HG02588 (cell line): ENCODE data around the gene DLGAP1.

Source experiments
- ATAC-seq: cut with Tn5 transposase; IDR thresholded peaks from one replicate; pipeline ENCODE4 v1.9.1; 2021; ENCODE audit warnings: mild to moderate bottlenecking, moderate library complexity; ENCODE audit not compliant: unreplicated experiment

The DLGAP1 gene

DNA sequence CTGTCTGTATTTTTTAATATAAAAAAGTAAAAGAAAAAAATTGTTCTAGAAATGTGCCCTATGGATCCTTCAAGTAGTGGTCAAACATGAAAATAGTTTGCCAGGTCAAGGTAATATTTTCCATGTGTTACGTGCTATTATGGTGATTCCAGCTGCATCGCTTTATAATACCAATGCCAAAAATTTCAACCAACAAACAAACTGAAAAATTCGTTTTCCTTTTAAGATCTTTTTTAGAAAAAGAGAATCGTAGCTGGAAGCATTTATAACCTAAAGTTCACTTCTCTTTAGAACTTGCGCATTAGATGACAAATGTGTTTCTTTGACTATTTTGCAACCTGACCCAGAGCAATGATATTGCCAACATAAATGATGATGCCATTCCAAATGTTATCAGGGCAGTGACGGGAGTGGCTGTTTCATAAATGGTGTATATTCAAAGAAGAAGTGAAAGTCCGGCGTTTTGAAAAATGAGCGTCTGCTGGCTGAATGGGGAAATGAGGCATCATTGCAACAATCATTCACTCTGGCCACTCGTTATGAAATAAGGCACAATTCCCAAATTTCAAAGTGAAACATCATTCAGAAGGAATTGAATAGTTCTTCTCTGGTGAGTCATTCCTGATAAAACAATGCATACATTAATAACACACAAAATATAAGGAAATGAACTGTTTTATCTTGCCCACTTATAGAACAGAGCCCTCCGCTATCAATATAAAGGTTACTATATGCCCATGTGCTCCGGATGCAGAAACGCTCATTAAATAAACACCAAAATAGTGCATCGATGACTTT is 707.7 kb downstream of the DLGAP1 start:
- no peak for ATAC-seq

DNA sequence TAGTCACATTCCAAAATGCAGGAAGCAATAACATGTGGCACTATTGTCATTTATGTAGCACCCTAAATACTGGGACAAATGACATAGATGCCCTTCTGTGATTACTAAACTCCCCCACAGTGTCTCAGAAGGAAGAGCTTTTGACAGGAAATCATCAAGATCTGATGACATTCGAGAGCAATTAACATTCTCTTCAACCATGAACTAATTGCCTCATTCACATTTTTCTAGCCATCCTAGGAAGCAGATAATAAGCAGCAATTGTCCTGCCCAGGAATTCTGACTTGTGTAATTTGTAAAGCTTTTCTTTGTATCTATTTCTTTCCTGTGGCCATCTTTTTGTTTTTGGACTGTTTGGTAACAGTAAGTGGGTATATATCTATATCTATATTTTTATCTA is 712.6 kb downstream of the DLGAP1 start:
- no peak for ATAC-seq

DNA sequence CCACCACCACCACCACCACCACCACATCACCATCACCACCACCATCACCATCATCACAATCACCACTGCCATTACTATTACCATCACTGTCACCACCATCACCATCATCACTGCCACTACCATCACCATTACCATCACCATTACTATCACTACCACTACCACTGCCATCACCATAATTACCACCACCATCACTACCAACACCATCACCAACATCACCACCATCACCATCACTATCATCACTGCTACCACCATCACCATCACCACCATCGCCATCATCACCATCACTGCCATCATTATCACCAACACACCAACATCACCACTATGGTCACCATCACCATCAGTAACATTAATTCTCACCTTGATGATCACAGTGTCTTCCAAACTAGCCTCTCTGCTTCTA is 713.8 kb downstream of the DLGAP1 start:
- ATAC-seq: no peak

DNA sequence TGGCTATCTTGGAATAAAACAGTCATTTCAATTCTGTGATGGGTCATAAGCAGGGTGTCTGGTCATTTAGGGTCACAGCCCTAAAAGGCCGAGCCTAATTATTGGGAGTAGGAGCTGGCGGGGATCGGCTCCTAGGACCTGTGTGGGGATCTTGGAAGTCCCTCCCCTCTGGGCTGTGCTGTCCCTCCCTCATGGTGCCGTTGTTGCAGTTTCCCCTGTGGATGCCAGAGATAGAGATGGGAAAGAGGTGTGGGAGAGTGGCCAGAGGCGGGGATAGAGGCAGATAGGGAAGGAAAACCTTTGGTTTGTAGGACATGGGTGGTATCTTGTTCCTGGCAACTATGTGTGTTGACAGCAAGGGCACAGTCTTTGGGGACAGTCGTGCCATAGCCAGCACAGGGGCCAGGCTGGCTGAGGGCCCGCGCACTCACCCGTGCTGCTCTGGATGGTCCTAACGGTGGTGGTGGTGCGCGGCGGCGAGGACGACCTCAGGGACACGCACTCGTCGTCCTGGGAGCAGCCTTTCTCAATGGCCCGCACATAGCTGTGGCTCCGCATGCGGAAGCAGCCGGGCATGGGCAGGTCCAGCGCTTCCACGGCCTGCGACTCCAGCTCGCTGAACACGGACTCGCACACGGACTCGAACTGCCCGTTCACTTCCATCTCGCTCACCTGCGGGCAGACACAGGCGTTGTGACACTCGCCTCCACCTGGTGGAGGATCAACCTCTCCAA is 726.2 kb downstream of the DLGAP1 start:
- ATAC-seq: no peak

DNA sequence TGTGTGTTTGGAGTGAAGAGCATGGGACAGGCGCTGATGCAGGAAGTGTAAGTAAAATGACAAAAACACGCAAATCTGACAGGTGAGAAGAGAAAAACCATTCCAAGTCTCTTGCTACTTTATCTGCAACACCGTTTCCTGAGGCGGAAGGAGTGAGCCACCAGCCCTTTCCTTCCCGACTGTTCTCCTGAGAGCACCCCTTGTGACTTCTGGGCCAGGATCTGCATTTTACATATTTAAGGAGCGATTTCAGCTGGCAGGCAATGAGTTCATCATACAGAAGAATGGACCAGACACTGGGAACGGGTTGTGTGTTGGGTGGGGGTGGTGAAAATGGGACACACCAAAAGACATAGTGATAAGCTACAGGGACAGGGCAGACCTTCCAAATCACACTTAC is 727.8 kb downstream of the DLGAP1 start:
- no peak for ATAC-seq

DNA sequence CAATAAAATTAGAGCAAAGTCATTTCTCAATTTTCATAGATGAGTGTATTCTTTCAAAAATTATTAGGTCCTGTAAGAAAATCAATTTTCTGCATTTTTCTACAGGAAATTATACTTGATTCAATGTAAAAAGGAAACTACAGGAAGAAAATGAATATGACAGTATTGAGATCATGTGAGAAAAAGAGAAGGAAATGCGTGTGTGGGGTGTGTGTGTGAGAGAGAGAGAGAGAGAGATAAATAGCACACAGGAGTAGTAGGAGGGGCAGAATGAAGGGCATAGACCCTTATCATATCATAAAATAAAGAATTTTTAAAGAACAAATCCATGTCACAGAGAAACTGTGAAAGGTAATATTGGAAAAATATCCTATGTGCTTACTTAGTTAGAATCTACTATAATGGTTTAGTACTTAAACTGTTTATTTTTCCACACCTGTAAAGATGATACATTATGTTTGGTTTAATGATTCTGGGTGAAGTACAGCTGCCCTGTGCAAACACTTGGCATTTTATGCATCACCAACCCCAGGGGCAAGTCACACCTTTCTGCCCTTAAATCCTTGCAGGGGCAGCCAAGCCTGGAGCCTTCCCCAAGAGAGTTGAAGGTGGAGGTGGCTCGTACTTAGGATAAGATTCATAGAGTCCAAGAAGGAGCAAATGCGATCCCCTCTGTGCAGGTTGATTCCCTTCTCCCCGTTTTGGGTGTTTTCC is 728.7 kb downstream of the DLGAP1 start:
- ATAC-seq: no peak

DNA sequence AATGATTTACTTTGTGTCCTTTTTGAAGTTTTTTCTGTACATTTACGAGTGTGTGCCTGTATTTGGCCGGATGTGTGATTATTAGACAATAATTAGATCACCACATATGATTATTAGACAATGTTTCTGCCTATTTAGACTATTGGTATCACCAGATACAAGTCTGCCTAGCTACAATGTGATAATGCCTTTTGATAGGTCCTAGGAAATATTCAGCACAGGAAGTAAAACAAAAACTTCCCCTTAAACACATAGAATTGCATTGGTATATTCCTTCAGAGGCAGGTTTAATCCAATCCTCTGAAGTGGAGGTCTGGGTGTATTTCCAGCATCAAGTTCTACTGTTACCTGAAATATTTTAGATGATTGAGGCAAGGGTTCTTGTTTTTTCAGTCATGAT is 730.0 kb downstream of the DLGAP1 start:
- no peak for ATAC-seq

DNA sequence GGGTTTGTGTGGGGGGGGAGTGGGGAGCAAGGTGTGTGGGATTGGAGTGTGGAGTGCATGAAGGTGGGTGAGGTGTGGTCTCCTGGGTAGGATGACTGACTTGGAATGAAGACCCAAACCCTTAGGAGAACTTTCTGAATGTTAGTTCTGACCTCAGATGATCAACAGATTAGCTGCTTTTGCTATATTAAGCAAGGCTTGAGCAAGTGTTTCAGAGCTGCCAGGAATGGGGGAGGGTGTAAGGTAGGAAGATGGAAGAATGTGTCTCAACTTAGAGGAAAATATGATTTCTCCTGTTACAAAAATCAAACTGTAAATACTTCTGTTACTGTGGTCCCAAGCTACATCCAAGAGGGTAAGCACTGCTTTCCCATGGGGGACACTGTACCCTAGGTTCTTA is 731.6 kb downstream of the DLGAP1 start:
- ATAC-seq: no peak

DNA sequence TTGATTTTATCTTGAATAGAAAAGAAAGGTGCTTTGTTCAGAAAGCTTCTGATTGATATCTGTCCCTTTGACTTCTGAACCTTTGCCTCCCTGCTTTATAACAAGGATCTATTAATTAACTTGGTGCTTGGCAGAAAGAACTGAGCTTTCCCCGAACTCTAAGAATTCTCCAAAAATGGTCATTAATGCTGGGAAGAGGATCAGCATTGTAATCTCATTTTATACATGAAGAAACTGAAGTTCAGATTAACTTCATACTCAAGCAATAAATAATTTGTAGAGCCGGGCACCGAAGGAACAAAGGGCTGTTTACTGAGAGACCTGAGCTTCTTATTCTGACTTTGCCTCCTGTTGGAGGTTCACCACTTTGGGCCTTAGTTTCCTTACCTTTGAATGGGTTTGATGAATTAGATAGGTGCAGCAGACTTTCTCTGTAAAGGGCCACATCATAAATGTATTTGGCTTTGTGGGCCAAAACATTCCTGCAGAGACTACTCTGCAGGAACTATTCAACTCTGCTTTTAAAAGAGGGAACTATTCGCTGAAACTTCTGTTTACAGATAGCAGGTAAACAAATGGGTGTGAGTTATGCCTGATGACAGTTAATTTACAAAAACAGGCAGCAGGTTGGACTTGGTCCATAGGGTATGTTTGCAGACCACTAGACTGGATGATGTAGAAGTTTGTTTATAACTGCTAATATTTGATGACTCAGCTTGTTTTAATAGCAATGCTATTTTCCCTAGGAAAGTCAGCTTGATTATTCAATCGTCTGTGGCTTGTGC is 732.3 kb downstream of the DLGAP1 start:
- ATAC-seq: no peak

DNA sequence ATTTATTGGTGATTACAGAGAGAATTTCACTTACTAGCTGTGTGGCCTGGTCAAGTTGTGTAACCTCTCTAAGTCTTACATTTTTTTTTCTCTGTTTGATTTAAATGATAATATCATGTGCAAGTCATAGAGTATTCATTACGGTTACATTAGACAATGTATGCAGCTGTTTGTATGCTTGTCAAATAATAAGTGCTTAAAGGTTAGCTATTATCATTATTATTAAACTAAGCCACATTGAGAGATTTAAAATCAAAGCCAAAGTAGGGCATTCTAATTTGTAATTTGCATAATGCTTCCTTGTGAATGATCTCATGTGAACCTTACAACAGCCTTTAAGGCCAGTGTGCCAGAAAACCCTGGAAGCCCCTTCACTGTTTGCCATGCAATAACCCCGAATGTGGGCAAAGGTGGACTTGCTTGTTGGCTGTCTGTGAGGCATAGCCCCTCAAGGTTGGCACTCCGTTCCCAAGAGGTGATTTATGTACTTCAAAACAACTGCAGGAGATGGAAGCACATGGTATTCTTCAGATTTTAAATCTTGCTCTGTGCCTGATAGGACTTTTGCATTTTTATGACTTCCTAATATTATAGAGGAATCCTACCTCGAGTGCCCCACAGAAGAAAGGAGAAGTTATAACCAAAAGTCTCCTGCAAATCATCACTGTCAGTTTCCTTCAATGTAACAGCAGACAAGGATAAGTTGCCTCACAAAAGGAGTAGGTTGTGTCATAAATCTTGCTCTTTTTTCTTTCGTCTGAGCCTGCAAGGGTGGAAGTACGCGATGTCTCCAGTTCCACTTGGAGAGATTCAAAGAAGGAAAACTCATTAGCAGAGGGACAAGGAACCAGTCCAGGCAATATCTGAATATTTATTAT is 733.1 kb downstream of the DLGAP1 start:
- no peak for ATAC-seq

DNA sequence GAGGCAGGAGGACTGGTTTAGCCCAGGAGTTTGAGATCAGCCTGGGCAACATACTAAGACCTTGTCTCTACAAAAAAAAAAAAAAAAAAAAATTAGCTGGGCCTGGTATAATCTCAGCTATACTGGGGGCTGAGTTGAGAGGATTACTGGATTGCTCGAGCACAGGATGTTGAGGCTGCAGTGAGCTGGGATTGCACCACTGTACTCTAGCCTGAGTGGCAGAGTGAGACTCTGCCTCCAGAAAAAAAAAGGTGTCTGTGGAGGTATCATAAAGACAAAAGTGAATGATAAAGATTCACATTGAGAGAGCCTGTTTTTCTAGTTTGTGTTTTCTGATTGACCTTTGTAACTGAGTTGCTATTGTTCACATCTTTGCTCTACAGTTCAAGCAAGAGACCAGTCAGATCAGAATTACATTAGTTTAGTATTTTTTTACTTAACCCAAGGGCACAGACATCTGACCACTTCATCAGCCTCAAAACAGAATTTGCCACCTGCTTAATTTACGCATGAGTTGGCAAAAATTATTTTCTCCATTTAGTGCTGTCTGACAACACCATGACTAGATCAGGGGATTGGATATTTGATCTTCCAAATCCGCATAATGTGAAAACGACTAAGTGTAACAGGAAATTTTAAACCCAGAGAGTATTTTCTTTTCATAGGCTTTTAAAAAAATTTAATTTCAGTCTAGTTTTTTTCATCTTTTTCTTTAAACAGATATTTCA is 734.1 kb downstream of the DLGAP1 start:
- no peak for ATAC-seq

DNA sequence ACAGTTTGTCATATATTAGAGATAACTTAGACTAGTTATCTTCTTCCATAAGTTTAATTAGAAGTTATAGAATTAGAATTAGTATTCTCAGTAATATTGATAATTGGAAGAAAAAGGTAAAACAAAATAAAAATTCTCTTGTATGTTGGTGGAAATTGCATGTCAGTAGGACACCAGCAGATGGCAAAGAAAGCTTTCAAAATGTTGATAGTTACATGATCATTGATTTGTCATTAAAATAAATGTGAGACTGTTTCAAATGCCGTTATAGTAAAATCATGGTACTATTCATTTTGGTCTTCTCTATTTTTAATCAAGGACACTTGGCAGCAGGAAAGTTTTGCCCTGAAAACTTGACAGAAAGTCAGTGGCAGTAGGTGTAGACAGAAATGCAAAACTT is 734.9 kb downstream of the DLGAP1 start:
- no peak for ATAC-seq

DNA sequence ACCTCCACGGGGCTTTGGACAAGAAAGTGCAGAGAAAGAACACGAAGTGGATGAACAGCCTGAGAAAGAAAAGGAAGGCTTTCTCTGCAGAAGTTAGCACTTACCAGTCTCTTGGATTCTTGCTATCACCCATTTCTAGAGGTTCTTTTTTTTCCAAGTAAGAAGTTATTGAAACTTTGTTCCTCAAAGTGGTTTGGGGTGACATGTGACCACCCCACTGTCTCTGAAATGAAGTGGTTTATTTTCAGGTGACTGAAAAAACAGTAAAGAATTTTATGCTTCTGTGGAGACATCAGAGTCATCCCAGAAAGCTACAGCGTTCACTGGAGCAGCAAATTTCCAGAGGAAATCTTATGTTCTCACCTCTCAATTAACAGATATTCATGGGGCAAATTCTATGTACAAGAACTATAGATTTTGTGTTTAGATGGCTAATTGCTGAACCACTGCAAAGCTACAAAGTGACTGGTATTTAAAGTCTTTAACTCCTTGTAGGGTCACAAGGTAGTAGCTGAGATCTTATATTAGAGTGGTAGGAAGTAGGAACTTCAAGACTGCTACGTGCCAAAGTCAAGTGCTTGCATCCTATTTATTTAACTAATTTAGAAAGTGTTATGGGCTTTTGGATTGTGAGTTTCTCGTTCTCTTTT is 737.6 kb downstream of the DLGAP1 start:
- no peak for ATAC-seq

DNA sequence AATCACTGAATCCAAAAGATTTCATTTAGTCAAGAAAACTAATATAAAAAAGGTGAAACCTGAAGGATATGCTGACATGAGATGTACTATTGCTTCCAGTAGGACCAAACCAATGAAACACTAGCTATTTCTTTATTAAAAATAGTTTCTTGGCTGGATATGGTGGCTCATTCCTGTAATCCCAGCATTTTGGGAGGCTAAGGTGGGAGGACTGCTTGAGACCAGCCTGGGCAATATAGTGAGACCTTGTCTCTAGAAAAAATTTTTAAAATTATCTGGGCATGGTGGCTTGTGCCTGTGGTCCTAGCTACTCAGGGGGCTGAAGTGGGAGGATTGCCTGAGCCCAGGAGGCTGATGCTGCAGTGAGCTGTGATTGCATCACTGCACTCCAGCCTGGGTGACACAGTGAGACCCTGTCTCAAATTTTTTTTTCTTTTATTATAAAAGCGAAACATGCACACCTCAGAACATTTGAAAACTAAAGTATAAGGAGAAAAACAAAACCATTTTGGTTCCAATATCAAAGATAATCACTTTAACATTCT is 738.9 kb downstream of the DLGAP1 start:
- ATAC-seq: no peak

DNA sequence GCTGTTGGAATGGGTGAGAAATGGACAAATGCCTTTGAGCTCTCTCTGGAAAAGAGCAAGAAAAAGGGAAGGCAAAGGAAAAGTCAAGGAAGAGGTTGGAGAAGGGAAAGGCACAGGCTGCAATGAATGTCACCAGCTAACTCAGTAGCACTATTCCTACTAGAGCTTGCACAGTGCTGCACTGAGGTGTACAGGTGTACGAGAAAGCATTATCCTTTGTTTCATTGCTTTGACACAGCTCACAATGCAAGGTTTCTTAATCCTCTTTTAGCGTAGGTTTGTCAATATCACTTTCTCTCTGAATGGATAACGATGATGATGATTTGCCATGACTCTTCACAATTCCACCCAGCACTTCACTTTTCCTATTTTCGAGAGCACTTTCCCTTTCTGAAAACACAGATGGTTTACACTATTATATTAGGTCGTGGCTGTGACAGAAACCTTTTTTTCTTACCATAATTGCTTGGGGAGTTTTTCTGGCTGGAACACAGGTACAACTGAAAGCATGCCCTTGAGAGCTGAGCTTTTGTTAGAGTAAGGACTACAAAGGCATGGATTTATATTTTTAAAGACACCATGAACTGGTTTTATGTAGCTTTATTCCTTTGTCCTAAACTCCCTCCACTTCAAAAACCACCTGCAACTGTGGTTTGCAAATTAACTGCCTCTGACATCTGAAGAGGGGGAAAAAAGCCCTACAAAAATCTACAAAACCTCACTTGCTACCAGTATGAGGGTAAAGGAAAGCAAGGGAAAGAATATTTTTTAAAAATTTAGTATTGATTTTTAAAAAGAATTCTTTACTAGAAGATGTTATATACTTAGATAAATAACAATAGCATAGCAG is 739.7 kb downstream of the DLGAP1 start:
- ATAC-seq: no peak

DNA sequence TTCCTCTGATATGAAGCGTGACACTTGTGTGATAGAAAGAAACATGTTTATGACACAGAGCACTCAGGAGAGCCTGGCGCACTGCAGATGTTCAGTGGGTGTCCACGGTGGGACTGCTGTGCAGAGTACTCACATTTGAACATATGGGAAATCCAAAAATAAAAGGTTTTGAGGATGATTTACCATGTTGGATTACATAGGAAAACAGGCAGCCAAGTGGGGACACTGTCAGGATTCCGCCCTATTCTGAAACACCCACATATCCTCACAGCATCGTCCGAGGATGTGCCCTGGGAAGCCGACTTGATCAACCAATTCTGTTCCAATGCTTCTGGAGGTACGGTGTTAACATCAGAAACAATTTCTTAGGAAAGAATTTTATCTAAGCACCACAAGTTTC is 741.4 kb downstream of the DLGAP1 start:
- no peak for ATAC-seq

DNA sequence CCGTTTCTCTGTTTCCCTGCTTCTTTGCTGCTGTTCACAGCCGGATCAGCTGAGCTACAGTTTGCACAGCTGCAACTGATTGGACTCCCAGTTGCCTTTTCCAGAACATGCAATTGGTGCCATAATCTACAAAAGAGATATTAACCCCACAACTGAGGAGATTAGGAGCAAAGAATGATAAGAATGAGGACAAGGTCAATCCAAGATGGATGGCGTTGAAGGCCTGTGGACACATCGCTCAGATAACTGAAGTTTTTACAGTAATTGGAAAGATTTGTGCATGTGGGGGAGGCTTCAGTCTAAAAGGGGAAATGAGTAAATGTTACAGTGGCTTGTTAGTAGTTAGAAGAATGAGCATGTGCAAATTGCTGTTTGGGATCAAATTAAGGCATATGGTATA is 741.9 kb downstream of the DLGAP1 start:
- no peak for ATAC-seq

DNA sequence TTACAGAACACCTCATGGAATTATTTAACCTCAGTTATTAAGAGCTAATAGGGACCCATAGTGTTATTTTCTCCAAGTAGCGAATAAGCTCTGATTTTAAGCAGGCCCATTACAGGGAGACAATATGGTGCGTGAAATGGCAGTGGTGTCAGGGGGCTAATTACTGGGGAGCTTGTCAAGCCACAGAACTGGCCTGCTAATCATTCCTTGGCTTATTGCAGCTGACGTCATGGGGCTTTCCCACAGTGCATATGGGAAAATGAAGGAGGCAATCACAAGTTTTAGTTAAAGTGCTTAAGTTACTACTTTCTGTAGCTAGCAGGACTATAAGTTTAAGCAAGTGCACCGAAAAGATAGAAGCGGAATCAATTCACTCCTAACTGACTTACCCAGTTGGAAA is 742.6 kb downstream of the DLGAP1 start:
- no peak for ATAC-seq
